Ishikawa (cell line): ENCODE measurements around the gene FGGY.

Experiments
- CEBPB ChIP-seq: IDR thresholded peaks from 2 replicates; pipeline ENCODE4 v1.6.1; 2012
- CREB1 ChIP-seq: IDR thresholded peaks from 2 replicates; pipeline ENCODE4 v1.6.1; 2012; ENCODE audit warnings: low read depth
- EGR1 ChIP-seq: IDR thresholded peaks from 2 replicates; pipeline ENCODE4 v1.6.1; 2012
- EP300 ChIP-seq: IDR thresholded peaks from 2 replicates; pipeline ENCODE4 v1.6.1; 2012; ENCODE audit warnings: borderline replicate concordance
- FOXM1 ChIP-seq: IDR thresholded peaks from 2 replicates; pipeline ENCODE4 v1.6.1; 2012; ENCODE audit warnings: low read depth, borderline replicate concordance
- MAX ChIP-seq: IDR thresholded peaks from 2 replicates; pipeline ENCODE4 v1.6.1; 2012
- NFIC ChIP-seq: IDR thresholded peaks from 2 replicates; pipeline ENCODE4 v1.6.1; 2012
- RAD21 ChIP-seq: IDR thresholded peaks from 2 replicates; pipeline ENCODE4 v1.6.1; 2012; ENCODE audit warnings: low read depth
- REST ChIP-seq: IDR thresholded peaks from 2 replicates; pipeline ENCODE4 v1.6.1; 2012; ENCODE audit warnings: low read depth, mild to moderate bottlenecking
- TAF1 ChIP-seq: IDR thresholded peaks from 2 replicates; pipeline ENCODE4 v1.6.1; 2012; ENCODE audit warnings: low read depth, mild to moderate bottlenecking
- TCF12 ChIP-seq: IDR thresholded peaks from 2 replicates; pipeline ENCODE4 v1.6.1; 2012; ENCODE audit warnings: low read depth
- TEAD4 ChIP-seq: IDR thresholded peaks from 2 replicates; pipeline ENCODE4 v1.6.1; 2012
- USF1 ChIP-seq: IDR thresholded peaks from 2 replicates; pipeline ENCODE4 v1.6.1; 2012
- YY1 ChIP-seq: IDR thresholded peaks from 2 replicates; pipeline ENCODE4 v1.6.1; 2012; ENCODE audit warnings: low read depth
- ZBTB7A ChIP-seq: IDR thresholded peaks from 2 replicates; pipeline ENCODE4 v1.6.1; 2012; ENCODE audit warnings: low read depth

Gene FGGY

GRCh38 chr1:59765011-59765730 is 468.3 kb downstream of the FGGY start:
- TF ChIP-seq ZBTB7A (no peak), YY1 (no peak), EP300 (no peak), CEBPB (no peak), RAD21 (no peak), TCF12 (no peak), REST (no peak), TAF1 (no peak)

- TF ChIP-seq CEBPB (no peak), USF1 (no peak), EP300 (no peak), REST (no peak), RAD21 (no peak), CREB1 (no peak), NFIC (no peak), TEAD4 (no peak), EGR1 (no peak), TCF12 (no peak), ZBTB7A (no peak)
Measured at GRCh38 chr1:59766227-59766855, 469.4 kb downstream of the FGGY start.

GRCh38 chr1:59767119-59767518 is 470.2 kb downstream of the FGGY start:
- TF ChIP-seq FOXM1: no peak
- TF ChIP-seq TAF1: no peak
- TF ChIP-seq USF1: no peak
- no peak for TF ChIP-seq TCF12
- no peak for TF ChIP-seq NFIC
- TF ChIP-seq EP300: no peak
- no peak for TF ChIP-seq RAD21
- TF ChIP-seq CEBPB: no peak
- TF ChIP-seq MAX: no peak
- no peak for TF ChIP-seq CREB1
- TF ChIP-seq EGR1: no peak
- no peak for TF ChIP-seq ZBTB7A

- no peak for TF ChIP-seq TEAD4
- TF ChIP-seq CEBPB: no peak
- TF ChIP-seq TAF1: no peak
- no peak for TF ChIP-seq TCF12
- no peak for TF ChIP-seq USF1
- TF ChIP-seq RAD21: no peak
- TF ChIP-seq FOXM1: no peak
- TF ChIP-seq YY1: no peak
- no peak for TF ChIP-seq ZBTB7A
- no peak for TF ChIP-seq REST
- TF ChIP-seq NFIC: no peak
- no peak for TF ChIP-seq EP300
- no peak for TF ChIP-seq MAX
- TF ChIP-seq CREB1: no peak
- no peak for TF ChIP-seq EGR1
Measured at GRCh38 chr1:59768792-59769735, 472.2 kb downstream of the FGGY start.
